ENCODE data around the gene AFF1.

GRCh38 chr4:87003266-87003665 lies 68.5 kb downstream of the AFF1 start:
- TF ChIP-seq CTCF (conservative IDR thresholded peaks at IDR 0.05 in 1 of 2, IDR thresholded peaks at IDR 0.05 in 1 of 2; ENCODE audit: low read depth in 1 of 2, low read length in 2 of 2) (no peak), EZH2 (IDR thresholded peaks at IDR 0.05; ENCODE audit: low read length, missing control alignments) (no peak)
